Spleen (tissue), 11 donors: ENCODE results near the gene NRXN2. TPM values are rescaled to one million over a fixed set of nuclear protein-coding genes. Genes with fewer than 3 reads are reported as not detected.

Source experiments
- DNase-seq: peaks from one replicate; pipeline ENCODE4 v3.0.0-alpha.2; 2020
- H3K27ac ChIP-seq, 8 donors: fragments of 200-600 bp; sonication (generic) in 7 of 8; 1 replicate in 4 of 8; 2 replicates in 4 of 8; pipeline versions ENCODE4 v1.5.0 to v1.8.0; 2016 to 2021; ENCODE audit warnings: inconsistent platforms in 4 of 8, mild to moderate bottlenecking in 4 of 8, moderate library complexity in 1 of 8
- H3K27me3 ChIP-seq, 7 donors: fragments of 200-600 bp; sonication (generic) in 6 of 7; replicated peaks in 1 of 7; 1 replicate in 4 of 7; 2 replicates in 3 of 7; pipeline versions ENCODE4 v1.5.0 to v1.8.0; 2016 to 2021; ENCODE audit warnings: inconsistent platforms in 3 of 7, mild to moderate bottlenecking in 1 of 7
- H3K36me3 ChIP-seq, 6 donors: fragments of 200-600 bp; sonication (generic) in 5 of 6; 1 replicate in 4 of 6; 2 replicates in 2 of 6; pipeline versions ENCODE4 v1.5.0 to v1.8.0; 2016 to 2021; ENCODE audit warnings: inconsistent platforms in 2 of 6
- H3K4me1 ChIP-seq, 6 donors: fragments of 200-600 bp; sonication (generic) in 5 of 6; 1 replicate in 3 of 6; 2 replicates in 3 of 6; pipeline versions ENCODE4 v1.5.0 to v1.8.0; 2016 to 2021; ENCODE audit warnings: inconsistent platforms in 3 of 6
- H3K4me3 ChIP-seq, 8 donors: fragments of 200-600 bp; sonication (generic) in 7 of 8; 1 replicate in 4 of 8; 2 replicates in 4 of 8; pipeline versions ENCODE4 v1.5.0 to v1.8.0; 2016 to 2021; ENCODE audit warnings: inconsistent platforms in 4 of 8, mild to moderate bottlenecking in 4 of 8, moderate library complexity in 2 of 8
- H3K9me3 ChIP-seq, 8 donors: fragments of 200-600 bp; sonication (generic) in 7 of 8; 1 replicate in 4 of 8; 2 replicates in 4 of 8; pipeline versions ENCODE4 v1.5.0 to v1.8.0; 2016 to 2021; ENCODE audit warnings: inconsistent platforms in 4 of 8
- POLR2A ChIP-seq, 3 donors: fragments of 450-650 bp; IDR thresholded peaks; one replicate each; pipeline ENCODE4 v1.5.1; 2017; ENCODE audit warnings: antibody characterized with exemption in 3 of 3, mild to moderate bottlenecking in 1 of 3
- POLR2AphosphoS5 ChIP-seq, 3 donors: sonication (generic); formaldehyde crosslinking; IDR thresholded peaks; one replicate each; pipeline ENCODE4 v1.5.1; 2017; ENCODE audit warnings: antibody characterized with exemption in 3 of 3
- WGBS, 5 donors: extraction: QIAGEN DNeasy Blood & Tissue Kit in 3 of 5; methylation state at CpG; one replicate each; pipeline versions ENCODE4 v1.1.5 to v1.1.7; 2013 to 2018; 5-methylcytosine and 5-hydroxymethylcytosine counted together
- intact Hi-C: fragments of 100-400 bp; cut with DNase I; formaldehyde crosslinking; loops from one replicate; pipeline ENCODE4 v1.15.0; 2023; ENCODE audit warnings: low total_unique reads
- polyA plus RNA-seq, 3 donors: library from polyadenylated mRNA; stranded (reverse); fragments of 200-250 nt; gene quantifications; one replicate each; pipeline ENCODE4 v1.2.1, GENCODE V29; 2013
- total RNA-seq, 7 donors: library from RNA; depleted of rRNA in 3 of 7; stranded (reverse); fragments of >200 nt in 3 of 7; fragmentation: NEBNext Ultra II Directional in 4 of 7; extraction: Animal tissue kit (Norgen Biotek cat#: 25700) in 4 of 7; gene quantifications; one replicate each; pipeline versions ENCODE4 v1.1.0 to v1.2.1, GENCODE V29; 2016 to 2021
- TF ChIP-seq, protein P1 (sequence below), 11 experiments: fragments of 200-600 bp in 7 of 11; fragments of 450-650 bp in 4 of 11; sonication (generic) in 4 of 11; IDR thresholded peaks in 8 of 11; conservative IDR thresholded peaks in 3 of 11; 1 replicate in 7 of 11; 2 replicates in 4 of 11; pipeline versions ENCODE4 v1.4.0 to v1.8.0; 2016 to 2021; ENCODE audit warnings: antibody characterized with exemption in 11 of 11, inconsistent platforms in 4 of 11, mild to moderate bottlenecking in 1 of 11
- donor health status: healthy with polysubstance abuse.
- donor health status: DM: no; HTN: no; CAD: no; lungs with moderate emphysema.
- donor health status: DM: no; HTN: no; CAD: no.
- donor health status: Bipolar disorder and iron deficiency.
- donor health status: healthy.
- donor health status: DM: no; HTN: no; CAD: no.
- donor health status: DM: yes; HTN: yes; CAD: no.

NRXN2 gene
- total and polyA plus RNA-seq, 10 donors: 0.59 to 12.9 (median 3.0) TPM

DNA sequence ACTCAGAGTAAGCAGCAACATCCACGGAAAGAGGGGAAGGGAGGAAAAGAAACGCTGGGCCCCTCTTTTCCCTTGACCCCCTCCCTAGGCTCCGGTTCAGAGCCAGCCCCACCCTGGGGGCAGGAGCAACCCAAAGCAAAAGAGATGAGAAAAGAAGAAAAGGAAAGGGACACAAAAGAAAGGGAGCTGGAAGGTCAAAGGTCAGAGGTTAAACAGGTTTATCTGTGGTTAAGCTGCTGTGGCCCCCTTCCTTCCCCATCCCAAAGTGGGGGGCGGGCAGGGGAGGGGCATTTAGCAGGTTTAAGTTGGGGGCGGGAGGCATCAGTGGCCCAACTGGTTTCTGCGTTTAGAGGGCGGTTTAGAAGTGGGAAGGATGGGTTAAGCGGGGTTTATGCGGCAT is 96.4 kb downstream of the NRXN2 start:
- no peak for DNase-seq
- 74 to 89% (median 78%) methylated on average over 9 of the region's 9 CpGs for WGBS, 5 donors
- intact Hi-C loops: no loop called here
- peaks cover 0 to 12% (median 0%) of the 10 kb centered on the region in 7 donors for H3K27me3 ChIP-seq
- H3K36me3 ChIP-seq: no peaks in the 10 kb centered on the region
- no peak overlapping the region for H3K27ac ChIP-seq
- TF ChIP-seq POLR2A (IDR thresholded peaks at IDR 0.05): no peak
- H3K4me3 ChIP-seq: no peak overlapping the region
- peaks cover 4 to 30% (median 16%) of the 10 kb centered on the region in 6 donors for H3K4me1 ChIP-seq
- no peaks in the 10 kb centered on the region for H3K9me3 ChIP-seq

DNA sequence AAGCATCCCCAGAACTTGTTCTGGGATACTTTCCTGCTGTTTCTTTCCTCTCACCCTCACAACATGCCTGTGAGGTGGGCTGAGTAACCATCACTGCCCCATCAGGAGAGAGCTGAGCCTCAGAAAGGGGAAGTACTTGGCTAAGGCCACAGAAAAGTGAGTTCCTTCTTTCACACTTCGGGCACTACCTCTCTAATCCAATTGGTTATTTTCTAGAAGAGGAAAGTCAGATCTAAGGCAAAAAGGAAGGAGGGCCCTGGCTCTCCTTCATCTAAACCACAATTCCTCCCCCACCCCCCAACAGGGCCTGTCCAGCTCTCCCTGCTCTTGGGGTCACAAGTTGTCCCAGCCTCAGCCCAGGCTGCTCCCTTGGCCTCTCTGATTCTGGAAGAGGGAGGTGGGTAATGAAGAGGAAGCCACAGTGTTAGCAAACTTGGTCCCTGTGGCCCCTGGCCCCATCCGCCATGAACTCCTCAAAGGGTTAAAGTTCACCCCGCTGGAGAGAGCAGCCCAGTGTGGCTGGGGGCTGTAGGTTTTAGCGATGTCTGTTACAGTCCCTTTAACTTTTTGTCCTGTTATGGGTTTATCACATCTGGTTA is 98.0 kb downstream of the NRXN2 start:
- Histone ChIP-seq H3K36me3 (no peaks in the 10 kb centered on the region), H3K27me3 (peaks cover 0 to 3% (median 0%) of the 10 kb centered on the region in 7 donors), H3K4me1 (peaks cover 14 to 46% (median 31%) of the 10 kb centered on the region in 6 donors), H3K4me3 (no peak overlapping the region), H3K27ac (peak overlapping the region in 4 of 8 donors; percentile 20 to 61 (median 40)), H3K9me3 (no peaks in the 10 kb centered on the region)
- 35 to 66% (median 51%) methylated on average over 4 of the region's 4 CpGs for WGBS, 5 donors
- intact Hi-C loops: no loop called here
- TF ChIP-seq POLR2A (IDR thresholded peaks at IDR 0.05) (no peak), POLR2AphosphoS5 (IDR thresholded peaks at IDR 0.05) (no peak)
- TF ChIP-seq, protein P1, sequence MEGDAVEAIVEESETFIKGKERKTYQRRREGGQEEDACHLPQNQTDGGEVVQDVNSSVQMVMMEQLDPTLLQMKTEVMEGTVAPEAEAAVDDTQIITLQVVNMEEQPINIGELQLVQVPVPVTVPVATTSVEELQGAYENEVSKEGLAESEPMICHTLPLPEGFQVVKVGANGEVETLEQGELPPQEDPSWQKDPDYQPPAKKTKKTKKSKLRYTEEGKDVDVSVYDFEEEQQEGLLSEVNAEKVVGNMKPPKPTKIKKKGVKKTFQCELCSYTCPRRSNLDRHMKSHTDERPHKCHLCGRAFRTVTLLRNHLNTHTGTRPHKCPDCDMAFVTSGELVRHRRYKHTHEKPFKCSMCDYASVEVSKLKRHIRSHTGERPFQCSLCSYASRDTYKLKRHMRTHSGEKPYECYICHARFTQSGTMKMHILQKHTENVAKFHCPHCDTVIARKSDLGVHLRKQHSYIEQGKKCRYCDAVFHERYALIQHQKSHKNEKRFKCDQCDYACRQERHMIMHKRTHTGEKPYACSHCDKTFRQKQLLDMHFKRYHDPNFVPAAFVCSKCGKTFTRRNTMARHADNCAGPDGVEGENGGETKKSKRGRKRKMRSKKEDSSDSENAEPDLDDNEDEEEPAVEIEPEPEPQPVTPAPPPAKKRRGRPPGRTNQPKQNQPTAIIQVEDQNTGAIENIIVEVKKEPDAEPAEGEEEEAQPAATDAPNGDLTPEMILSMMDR (IDR thresholded peaks at IDR 0.05 in 8 of 11, conservative IDR thresholded peaks at IDR 0.05 in 3 of 11): no peak
- no peak for DNase-seq

DNA sequence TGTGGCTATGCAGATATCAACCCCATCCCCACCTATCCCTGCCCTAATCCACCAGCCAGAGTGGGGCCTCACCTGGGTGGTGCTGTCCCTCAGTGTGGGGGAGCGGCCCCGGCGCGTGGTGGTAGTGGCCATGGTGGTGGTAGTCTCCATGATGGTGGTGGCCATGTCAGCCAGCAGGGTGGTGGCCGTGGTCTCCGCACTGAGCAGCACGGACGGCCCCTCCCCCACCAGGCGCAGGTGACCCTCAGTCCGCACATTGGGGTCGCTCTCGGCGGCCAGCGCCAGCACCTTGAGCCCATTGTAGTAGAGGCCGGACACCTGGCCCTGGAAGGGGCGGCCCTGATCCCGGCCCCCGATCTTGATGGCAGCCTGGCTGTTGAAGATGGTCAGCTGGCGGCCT is 100.3 kb downstream of the NRXN2 start:
- Histone ChIP-seq H3K4me3 (no peak overlapping the region), H3K9me3 (no peaks in the 10 kb centered on the region), H3K27me3 (no peaks in the 10 kb centered on the region), H3K27ac (no peak overlapping the region), H3K36me3 (no peaks in the 10 kb centered on the region), H3K4me1 (peaks cover 14 to 53% (median 35%) of the 10 kb centered on the region in 6 donors)
- no peak for TF ChIP-seq POLR2A (IDR thresholded peaks at IDR 0.05)
- TF ChIP-seq POLR2AphosphoS5 (IDR thresholded peaks at IDR 0.05): no peak
- TF ChIP-seq, protein P1 (IDR thresholded peaks at IDR 0.05 in 8 of 11, conservative IDR thresholded peaks at IDR 0.05 in 3 of 11): no peak
- intact Hi-C loops: no loop called here
- WGBS, 5 donors: 93 to 100% (median 96%) methylated on average over 17 to 19 of the region's 19 CpGs
- DNase-seq: no peak

DNA sequence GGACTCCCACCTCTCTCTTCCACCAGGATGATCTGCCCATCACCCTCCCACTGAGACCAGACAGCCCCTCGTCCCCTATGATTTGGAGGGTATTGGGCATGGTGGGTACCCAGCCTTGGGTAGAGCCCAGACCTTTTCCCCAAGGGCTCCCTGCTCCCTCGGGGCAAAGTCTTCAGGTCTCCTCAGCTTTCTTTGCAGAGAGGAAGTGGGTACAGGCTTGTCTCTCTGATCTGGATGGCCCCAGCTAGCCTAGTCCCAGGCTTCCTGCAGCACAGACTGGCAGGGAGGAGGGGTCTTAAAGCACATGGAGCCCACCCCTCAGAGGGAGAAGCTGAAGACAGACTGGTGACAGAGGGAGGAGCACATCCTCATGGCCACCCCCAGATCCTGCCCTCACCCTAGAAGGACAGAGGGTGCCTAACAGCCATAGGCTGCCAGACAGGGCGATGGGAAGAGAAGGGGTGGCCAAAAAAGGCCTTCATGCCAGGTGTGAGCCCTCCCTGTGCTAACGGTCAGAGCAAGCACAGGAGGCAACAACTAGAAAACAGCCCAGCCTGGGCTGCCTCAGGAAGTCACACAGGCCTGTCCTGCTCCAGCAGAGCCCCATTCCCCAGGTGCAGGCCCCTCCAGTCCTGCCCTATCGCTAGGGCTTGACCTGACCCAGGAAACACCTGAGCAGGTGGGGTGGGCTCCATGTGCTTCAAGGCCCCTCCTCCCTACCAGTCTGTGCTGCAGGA is 101.5 kb downstream of the NRXN2 start:
- H3K36me3 ChIP-seq: no peaks in the 10 kb centered on the region
- no peak overlapping the region for H3K4me3 ChIP-seq
- peak overlapping the region in 5 of 8 donors; percentile 33 to 68 (median 66) for H3K27ac ChIP-seq
- H3K9me3 ChIP-seq: no peaks in the 10 kb centered on the region
- peaks cover 14 to 53% (median 35%) of the 10 kb centered on the region in 6 donors for H3K4me1 ChIP-seq
- no peak for DNase-seq
- no peaks in the 10 kb centered on the region for H3K27me3 ChIP-seq
- TF ChIP-seq POLR2A (IDR thresholded peaks at IDR 0.05) (no peak), POLR2AphosphoS5 (IDR thresholded peaks at IDR 0.05) (no peak)
- TF ChIP-seq, protein P1 (IDR thresholded peaks at IDR 0.05 in 8 of 11, conservative IDR thresholded peaks at IDR 0.05 in 3 of 11): no peak
- 42 to 58% (median 45%) methylated on average over 4 to 5 of the region's 5 CpGs for WGBS, 5 donors
- intact Hi-C loops: no loop called here
